ENCODE measurements around the gene SYNE3. TPM values are rescaled to one million over a fixed set of nuclear protein-coding genes. Genes with fewer than 3 reads are reported as not detected.

The SYNE3 gene
- total and polyA plus RNA-seq, 2 of the 8 experiments (the other 6 are each of a cell fraction or from before 2014, with no cell fraction given): under 0.01 TPM; not detected in 1

DNA sequence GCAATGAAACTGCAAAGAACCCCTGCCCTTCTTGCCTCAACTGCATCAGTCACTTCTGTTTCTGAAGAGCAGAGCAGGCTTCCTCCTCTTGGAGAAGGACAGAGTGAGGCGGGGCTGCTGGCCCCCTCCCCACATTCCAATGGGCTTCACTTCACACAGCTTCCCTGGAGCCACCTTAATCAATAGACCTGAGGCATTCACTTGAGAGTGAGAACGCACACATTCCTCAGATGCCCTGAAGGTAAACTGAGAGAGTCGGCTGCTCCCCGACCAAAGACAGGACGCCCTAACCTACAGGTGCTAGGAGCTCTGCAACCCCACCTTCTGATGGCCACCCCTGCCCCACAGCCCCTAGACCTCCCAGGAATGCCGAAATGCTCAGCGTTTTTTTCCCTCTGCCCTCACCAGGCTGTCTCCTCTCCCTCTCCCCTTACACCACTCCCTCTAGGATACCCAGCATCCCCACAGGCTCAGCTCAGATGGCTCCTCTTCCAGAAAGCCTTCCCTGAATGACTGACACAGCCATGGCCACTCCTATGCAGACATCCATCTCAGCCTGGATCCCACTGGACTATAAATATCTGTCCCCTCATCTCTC is 31.1 kb downstream of the SYNE3 start:
- Histone ChIP-seq H3K23me2 (ENCODE audit: low read depth, low read length) (no peaks in the 10 kb centered on the region), H2AFZ (ENCODE audit: low read length) (peak overlapping the region; percentile 85; the same call in 1 of the 2 replicates), H3K14ac (ENCODE audit: insufficient read length) (no peak overlapping the region), H3K27me3 (replicated peaks in 1 of 4; ENCODE audit: control insufficient read depth in 3 of 4, extremely low read depth in 1 of 4, insufficient read depth in 3 of 4, low read length in 3 of 4) (no peaks in the 10 kb centered on the region), H3K4me2 (ENCODE audit: insufficient read depth in 1 of 2, low read depth in 2 of 2, low read length in 2 of 2) (peak overlapping the region in 1 of 2 experiments; percentile 17; a peak in 1 of 4 replicates), H4K20me1 (replicated peaks in 1 of 2; ENCODE audit: control insufficient read depth in 1 of 2, insufficient read depth in 2 of 2, low read length in 2 of 2) (no peaks in the 10 kb centered on the region), H3K18ac (ENCODE audit: extremely low read depth, low read length) (no peak overlapping the region), H3K9ac (replicated peaks in 1 of 4; ENCODE audit: extremely low read depth in 1 of 4, low read depth in 3 of 4, low read length in 3 of 4) (no peak overlapping the region), H3K23ac (ENCODE audit: insufficient read length) (no peak overlapping the region), H3K56ac (replicated peaks; ENCODE audit: insufficient read length, low read depth, low read length) (no peak overlapping the region), H4K91ac (replicated peaks; ENCODE audit: insufficient read length, low read length) (no peak overlapping the region), H2BK5ac (ENCODE audit: low read depth, low read length) (no peak overlapping the region), H3K9me3 (ENCODE audit: insufficient read depth in 2 of 2, low read depth in 1 of 2, low read length in 1 of 2) (no peaks in the 10 kb centered on the region), H3K4me1 (replicated peaks in 1 of 4; ENCODE audit: control insufficient read depth in 3 of 4, insufficient read depth in 4 of 4, low read length in 3 of 4) (peaks cover 0 to 13% (median 5%) of the 10 kb centered on the region in 4 experiments; a peak in 6 of 7 replicates), H2BK20ac (ENCODE audit: low read length) (no peak overlapping the region), H3K79me2 (ENCODE audit: control insufficient read depth in 1 of 2, insufficient read depth in 2 of 2, low read length in 2 of 2) (no peaks in the 10 kb centered on the region), H2AK5ac (ENCODE audit: low read depth, low read length) (no peak overlapping the region), H3K79me1 (ENCODE audit: low read depth, low read length) (no peaks in the 10 kb centered on the region), H2BK15ac (ENCODE audit: low read length) (no peak overlapping the region), H3K36me3 (ENCODE audit: control insufficient read depth in 2 of 4, insufficient read depth in 4 of 4, low read length in 3 of 4) (no peaks in the 10 kb centered on the region), H2BK12ac (ENCODE audit: low read depth, low read length) (no peak overlapping the region), H4K8ac (ENCODE audit: extremely low read depth, insufficient read depth, low read length) (peak overlapping the region; percentile 41; the same call in 1 of the 2 replicates), H4K5ac (ENCODE audit: insufficient read length, low read depth, low read length) (no peak overlapping the region), H2BK120ac (replicated peaks; ENCODE audit: low read depth, low read length) (no peak overlapping the region), H3K27ac (ENCODE audit: low read depth, low read length) (no peak overlapping the region), H3K4me3 (ENCODE audit: extremely low read depth in 1 of 4, insufficient read depth in 2 of 4, low read depth in 3 of 4, low read length in 4 of 4) (no peak overlapping the region), H3K4ac (replicated peaks; ENCODE audit: insufficient read length, low read depth, low read length) (no peak overlapping the region)
- DNase-seq (ENCODE audit: low read depth in 1 of 2, low spot score in 2 of 2) (no peak), FAIRE-seq (no peak)
- ChIA-PET POLR2A (ENCODE audit: partially characterized antibody) (no interaction called here), CTCF (ENCODE audit: partially characterized antibody) (interaction anchor here (0.6 to 5.0 kb wide), 5 partner anchors 11 to 43 kb away, joined by 3 to 18 read pairs (median 5); no protein-coding TSS in a partner anchor)
- TF ChIP-seq ZNF274 (IDR thresholded peaks at IDR 0.05; ENCODE audit: borderline replicate concordance, extremely low read depth, low read length) (no peak), EP300 (IDR thresholded peaks at IDR 0.05; ENCODE audit: borderline replicate concordance in 1 of 2, low read depth in 2 of 2, low read length in 2 of 2) (no peak), TEAD4 (IDR thresholded peaks at IDR 0.05; ENCODE audit: low read depth, low read length) (peak; percentile 55; the same call in 1 of the 2 replicates)
- 60% methylated on average over 6 of the region's 7 CpGs; no CpG with 5 or more reads in 1 of the 2 experiments for WGBS, 2 experiments (ENCODE audit: extremely low coverage in 1 of 2, insufficient coverage in 1 of 2, insufficient read length in 1 of 2, insufficient replicate concordance in 2 of 2, low coverage in 1 of 2, low lambda C conversion rate in 2 of 2, missing lambda C conversion rate in 1 of 2)

Measured in H1 (cell line).